GM12878 (cell line): ENCODE results near the gene TSHZ2. TPM values are rescaled to one million over a fixed set of nuclear protein-coding genes. Genes with fewer than 3 reads are reported as not detected.

ENCODE experiments used
- ATAC-seq: fragments of 200-7000 bp; cut with Tn5 transposase; 3 replicates; pipeline ENCODE4 v1.9.1; 2020; ENCODE audit warnings: mild to moderate bottlenecking, moderate library complexity
- BruUV-seq: library from RNA; stranded (reverse); fragments of 400-500 nt; replicated peaks from 2 replicates; lab custom pipeline; 2021; lab: Mats Ljungman, UMichigan
- CTCF ChIA-PET: fragments of 300-600 bp; sonication (Branson Sonifier 250); formaldehyde crosslinking; extraction: SDS; loops from one replicate; lab custom pipeline; 2021; ENCODE audit warnings: inconsistent platforms; lab: Yijun Ruan, JAX
- POLR2A ChIA-PET: fragments of 350-600 bp; formaldehyde crosslinking; extraction: SDS; loops from one replicate; lab custom pipeline; 2021; ENCODE audit warnings: inconsistent platforms; lab: Charles Lee
- RAD21 ChIA-PET: fragments of 300-600 bp; sonication (Branson Sonifier 250); formaldehyde crosslinking; loops from one replicate; lab custom pipeline; 2023; ENCODE audit warnings: antibody characterized with exemption; ENCODE audit not compliant: unreplicated experiment; lab: Charles Lee
- SMC1A ChIA-PET: fragments of 300-600 bp; sonication (Branson Sonifier 250); formaldehyde crosslinking; loops from one replicate; lab custom pipeline; 2023; ENCODE audit not compliant: unreplicated experiment, uncharacterized antibody; lab: Charles Lee
- DNase-seq: peaks from one replicate; pipeline ENCODE4 v3.0.0-alpha.2; 2011; ENCODE audit warnings: low read depth, low spot score
- FAIRE-seq: peaks from 3 replicates; lab custom pipeline; 2011; peaks lifted over from hg19 to GRCh38; lab: Jason Lieb, UNC
- H2AFZ ChIP-seq: 2 replicates; pipeline ENCODE4 v1.6.0; 2011; ENCODE audit warnings: low read depth, low read length, control low read depth; ENCODE audit not compliant: control insufficient read depth
- H3K27ac ChIP-seq: 2 replicates; pipeline ENCODE4 v1.5.1; 2011; ENCODE audit warnings: control low read depth; ENCODE audit not compliant: control insufficient read depth, insufficient read depth
- H3K27me3 ChIP-seq, 2 experiments: replicated peaks in 1 of 2; 2 replicates each; pipeline versions ENCODE4 v1.6.0 to v1.6.1; 2011; ENCODE audit warnings: low read length in 1 of 2; ENCODE audit not compliant: control insufficient read depth in 2 of 2, insufficient read depth in 2 of 2
- H3K36me3 ChIP-seq, 2 experiments: 2 replicates each; pipeline ENCODE4 v1.5.1; 2011; ENCODE audit warnings: low read length in 1 of 2; ENCODE audit not compliant: control insufficient read depth in 2 of 2, insufficient read depth in 2 of 2
- H3K4me1 ChIP-seq: 2 replicates; pipeline ENCODE4 v1.6.1; 2011; ENCODE audit warnings: mild to moderate bottlenecking, low read length, moderate library complexity, mixed read lengths; ENCODE audit not compliant: control insufficient read depth, insufficient read depth
- H3K4me2 ChIP-seq: 2 replicates; pipeline ENCODE4 v1.6.0; 2011; ENCODE audit warnings: control low read depth; ENCODE audit not compliant: control insufficient read depth, insufficient read depth
- H3K4me3 ChIP-seq: fragments of 200-600 bp; sonication (generic); 2 replicates; pipeline ENCODE4 v1.5.1; 2016
- H3K79me2 ChIP-seq: 2 replicates; pipeline ENCODE4 v1.6.0; 2011; ENCODE audit warnings: low read length; ENCODE audit not compliant: control insufficient read depth, insufficient read depth
- H3K9ac ChIP-seq: 2 replicates; pipeline ENCODE4 v1.8.0; 2011; ENCODE audit warnings: low read length, control low read depth, mixed read lengths; ENCODE audit not compliant: control insufficient read depth, insufficient read depth
- H3K9me3 ChIP-seq: replicated peaks from 3 replicates; pipeline ENCODE4 v1.5.1; 2011; ENCODE audit warnings: mild to moderate bottlenecking, low read length; ENCODE audit not compliant: control insufficient read depth, insufficient read depth
- H4K20me1 ChIP-seq: 2 replicates; pipeline ENCODE4 v1.6.0; 2011; ENCODE audit not compliant: control insufficient read depth, insufficient read depth
- EGR1 ChIP-seq, 2 experiments: IDR thresholded peaks; 1 replicate in 1 of 2; 2 replicates in 1 of 2; pipeline ENCODE4 v1.6.1; 2011 to 2012; ENCODE audit warnings: low read depth in 2 of 2, low read length in 2 of 2, borderline replicate concordance in 1 of 2, mild to moderate bottlenecking in 1 of 2, moderate library complexity in 1 of 2
- KLF5 ChIP-seq: fragments of 450-650 bp; IDR thresholded peaks from 2 replicates; pipeline ENCODE4 v1.6.1; 2014; ENCODE audit warnings: mild to moderate bottlenecking; ENCODE audit not compliant: partially characterized antibody
- POU2F2 ChIP-seq: IDR thresholded peaks from 3 replicates; pipeline ENCODE4 v1.6.1; 2011; ENCODE audit warnings: low read depth, mild to moderate bottlenecking, low read length, borderline replicate concordance
- RELB ChIP-seq: fragments of 450-650 bp; IDR thresholded peaks from 2 replicates; pipeline ENCODE4 v1.6.1; 2017; ENCODE audit warnings: low read depth, mild to moderate bottlenecking, moderate library complexity
- STAT1 ChIP-seq: fragments of 450-650 bp; conservative IDR thresholded peaks from 2 replicates; pipeline ENCODE4 v1.6.1; 2014; ENCODE audit warnings: antibody characterized with exemption, mild to moderate bottlenecking
- SUPT20H ChIP-seq: IDR thresholded peaks from 2 replicates; pipeline ENCODE4 v1.6.1; 2011; ENCODE audit warnings: low read depth, mild to moderate bottlenecking, low read length, moderate library complexity, borderline replicate concordance; ENCODE audit not compliant: control insufficient read depth
- ZNF274 ChIP-seq: IDR thresholded peaks from one replicate; pipeline ENCODE4 v1.8.0; 2011; ENCODE audit not compliant: insufficient read length, insufficient read depth
- ZNF592 ChIP-seq: fragments of 450-650 bp; IDR thresholded peaks from 2 replicates; pipeline ENCODE4 v1.6.1; 2017; ENCODE audit warnings: mild to moderate bottlenecking, moderate library complexity
- WGBS: methylation state at CpG from one replicate; pipeline ENCODE4 v1.1.6; 2016; ENCODE audit warnings: low lambda C conversion rate; ENCODE audit not compliant: insufficient replicate concordance, insufficient coverage; ENCODE audit errors: missing lambda C conversion rate; 5-methylcytosine and 5-hydroxymethylcytosine counted together
- in situ Hi-C: fragments of 300-500 bp; cut with MboI; formaldehyde crosslinking; loops from 9 replicates; pipeline ENCODE4 v1.14.3; 2018; ENCODE audit warnings: mixed read lengths
- intact Hi-C: fragments of 100-400 bp; cut with micrococcal nuclease; formaldehyde crosslinking; loops from one replicate; pipeline ENCODE4 v1.14.2; 2022; ENCODE audit not compliant: unreplicated experiment
- polyA plus RNA-seq, 11 experiments: library from polyadenylated mRNA; depleted of rRNA in 4 of 11; unstranded in 6 of 11; stranded (reverse) in 5 of 11; fragments of >200 nt; fragmentation: Nextera tagmentation in 4 of 11; fragmentation: Illumina TruSeq in 1 of 11; extraction: Ambion mirVana in 4 of 11; extraction: Trizol in 1 of 11; gene quantifications; 1 replicate in 1 of 11; 2 replicates in 10 of 11; pipeline versions ENCODE4 v1.2.1 to v1.2.3, GENCODE V29; 2011 to 2016; ENCODE audit warnings: inconsistent platforms in 2 of 11, missing spikeins in 2 of 11, low read depth in 1 of 11
- total RNA-seq, 4 experiments: library from RNA; depleted of rRNA in 3 of 4; stranded (reverse); fragments of >200 nt in 3 of 4; fragmentation: Illumina TruSeq in 1 of 4; extraction: Trizol in 1 of 4; gene quantifications; 2 replicates each; pipeline versions ENCODE4 v1.2.1 to v1.2.3, GENCODE V29; 2013 to 2021

The TSHZ2 gene
- total and polyA plus RNA-seq, 10 of the 15 experiments (the other 5 are each of a cell fraction or from before 2014, with no cell fraction given): 0.01 to 0.86 (median 0.13) TPM; not detected in 2

- POLR2A ChIA-PET: no interaction called here
- DNase-seq: no peak
- no peaks in the 10 kb centered on the region for H3K79me2 ChIP-seq
- TF ChIP-seq SUPT20H: no peak
- no peak for TF ChIP-seq POU2F2
- TF ChIP-seq RELB: no peak
- no peak for TF ChIP-seq STAT1
- no peak for TF ChIP-seq KLF5
- no peak for TF ChIP-seq EGR1 (IDR thresholded peaks at IDR 0.05; ENCODE audit: borderline replicate concordance in 1 of 2, low read depth in 2 of 2, low read length in 2 of 2)
- no peak for TF ChIP-seq ZNF592
- no peak for TF ChIP-seq ZNF274
- TF ChIP-seq, all 136 proteins: peak for 0
- ChIA-PET CTCF (interaction anchor here (0.5 to 0.7 kb wide), 2 partner anchors 9 to 527 kb away, joined by 3 read pairs; no protein-coding TSS in a partner anchor), SMC1A (interaction anchor here (0.6 to 2.2 kb wide), 8 partner anchors 10 to 473 kb away, joined by 3 to 14 read pairs (median 3); no protein-coding TSS in a partner anchor), RAD21 (interaction anchor here (0.9 to 1.0 kb wide), 2 partner anchors 21 to 45 kb away, joined by 3 to 4 read pairs; no protein-coding TSS in a partner anchor)
- H3K4me3 ChIP-seq: no peak overlapping the region
- H3K4me2 ChIP-seq: no peak overlapping the region
- in situ Hi-C loops (no loop called here), intact Hi-C loops (no loop called here)
- FAIRE-seq: no peak
- H3K27ac ChIP-seq: no peak overlapping the region
- H3K9ac ChIP-seq: no peak overlapping the region
- WGBS: 43% methylated on average over 2 of the region's 2 CpGs
- H4K20me1 ChIP-seq: no peaks in the 10 kb centered on the region
- ATAC-seq: peak; percentile 53
- BruUV-seq: no TSS peak
- H2AFZ ChIP-seq: no peak overlapping the region
- no peaks in the 10 kb centered on the region; a peak in 1 of 4 replicates for H3K27me3 ChIP-seq
- no peaks in the 10 kb centered on the region for H3K4me1 ChIP-seq
- H3K9me3 ChIP-seq: no peaks in the 10 kb centered on the region
- no peaks in the 10 kb centered on the region for H3K36me3 ChIP-seq
Observed at GRCh38 chr20:53020834-53021233, 48.7 kb downstream of the TSHZ2 start.
